DOHH2 (cell line): ENCODE data around the gene TAS2R5.
"Not testable (repeated sequence)": the region's sequence is repeated elsewhere in the genome, so short reads cannot be mapped to it uniquely, and the experiment has no call there.

Experiments used
- H3F3A ChIP-seq: fragments of 200-600 bp; sonication (generic), shearing (Covaris generic); 2 replicates; pipeline ENCODE4 v1.6.0; 2016; ENCODE audit warnings: antibody characterized with exemption, mild to moderate bottlenecking; ENCODE audit not compliant: control insufficient read depth, insufficient read depth
- H3K27ac ChIP-seq: fragments of 200-600 bp; sonication (generic); 2 replicates; pipeline ENCODE4 v1.5.1; 2014; ENCODE audit warnings: low read depth, mild to moderate bottlenecking, low read length, moderate library complexity
- H3K27me3 ChIP-seq: fragments of 200-600 bp; sonication (generic); 2 replicates; pipeline ENCODE4 v1.6.1; 2014; ENCODE audit warnings: mild to moderate bottlenecking, low read length, mixed read lengths; ENCODE audit not compliant: control insufficient read depth
- H3K36me3 ChIP-seq: fragments of 200-600 bp; sonication (generic); 2 replicates; pipeline ENCODE4 v1.6.1; 2014; ENCODE audit warnings: mild to moderate bottlenecking, low read length, moderate library complexity, mixed read lengths; ENCODE audit not compliant: control insufficient read depth
- H3K4me1 ChIP-seq: fragments of 200-600 bp; sonication (generic); 2 replicates; pipeline ENCODE4 v1.6.1; 2014; ENCODE audit warnings: mild to moderate bottlenecking, low read length, mixed read lengths; ENCODE audit not compliant: control insufficient read depth
- H3K4me2 ChIP-seq: fragments of 200-600 bp; sonication (generic); 2 replicates; pipeline ENCODE4 v1.6.0; 2014; ENCODE audit warnings: mild to moderate bottlenecking, low read length, moderate library complexity
- H3K4me3 ChIP-seq: fragments of 200-600 bp; sonication (generic); 2 replicates; pipeline ENCODE4 v1.5.1; 2014; ENCODE audit warnings: mild to moderate bottlenecking, low read length, mixed read lengths
- H3K79me2 ChIP-seq: fragments of 200-600 bp; sonication (generic); 2 replicates; pipeline ENCODE4 v1.6.1; 2014; ENCODE audit warnings: mild to moderate bottlenecking, low read length, mixed read lengths; ENCODE audit not compliant: control insufficient read depth
- H3K9me2 ChIP-seq: fragments of 200-600 bp; sonication (generic); replicated peaks from 2 replicates; pipeline ENCODE4 v1.6.1; 2014; ENCODE audit warnings: mild to moderate bottlenecking, low read length, mixed read lengths; ENCODE audit not compliant: control insufficient read depth
- H3K9me3 ChIP-seq: fragments of 200-600 bp; sonication (generic); 2 replicates; pipeline ENCODE4 v1.6.1; 2014; ENCODE audit warnings: antibody characterized with exemption, low read length, mixed read lengths; ENCODE audit not compliant: control insufficient read depth, insufficient read depth
- H4K20me1 ChIP-seq: fragments of 200-600 bp; sonication (generic); 2 replicates; pipeline ENCODE4 v1.6.0; 2014; ENCODE audit warnings: low read depth, mild to moderate bottlenecking, antibody characterized with exemption, low read length, moderate library complexity; ENCODE audit not compliant: control insufficient read depth, insufficient read depth
- CTCF ChIP-seq: fragments of 200-600 bp; sonication (generic); IDR thresholded peaks from one replicate; pipeline ENCODE4 v1.5.1; 2014; ENCODE audit warnings: antibody characterized with exemption, mild to moderate bottlenecking, low read depth, low read length; ENCODE audit not compliant: poor library complexity, severe bottlenecking
- EZH2phosphoT487 ChIP-seq: fragments of 200-600 bp; sonication (generic); IDR thresholded peaks from 2 replicates; pipeline ENCODE4 v1.6.1; 2017; ENCODE audit warnings: borderline replicate concordance, mild to moderate bottlenecking, antibody characterized with exemption, low read length, moderate library complexity, mixed read lengths

TAS2R5 gene

GRCh38 chr7:141788296-141788695 lies 1.7 kb upstream of the TAS2R5 start:
- H3K27me3 ChIP-seq, result no peaks in the 10 kb centered on the region
- peaks cover 4% of the 10 kb centered on the region; the same call in 1 of the 2 replicates for H3K4me1 ChIP-seq
- H3K27ac ChIP-seq, result no peak overlapping the region
- no peaks in the 10 kb centered on the region for H3K9me3 ChIP-seq
- no peak overlapping the region for H3K4me2 ChIP-seq
- no peaks in the 10 kb centered on the region for H4K20me1 ChIP-seq
- no peaks in the 10 kb centered on the region for H3K9me2 ChIP-seq
- no peaks in the 10 kb centered on the region for H3K36me3 ChIP-seq
- TF ChIP-seq EZH2phosphoT487 (no peak), CTCF (no peak)
- H3K79me2 ChIP-seq, result no peaks in the 10 kb centered on the region
- H3K4me3 ChIP-seq, result no peak overlapping the region
- no peaks in the 10 kb centered on the region for H3F3A ChIP-seq

GRCh38 chr7:141792526-141792925 lies 2.5 kb downstream of the TAS2R5 start:
- Histone ChIP-seq H3K27ac (no peak overlapping the region), H3K4me3 (no peak overlapping the region), H3K27me3 (no peaks in the 10 kb centered on the region), H3K9me3 (no peaks in the 10 kb centered on the region), H4K20me1 (no peaks in the 10 kb centered on the region), H3F3A (no peaks in the 10 kb centered on the region), H3K9me2 (no peaks in the 10 kb centered on the region), H3K4me2 (no peak overlapping the region), H3K4me1 (peaks cover 4% of the 10 kb centered on the region; the same call in 1 of the 2 replicates), H3K79me2 (no peaks in the 10 kb centered on the region), H3K36me3 (no peaks in the 10 kb centered on the region)
- no peak for TF ChIP-seq EZH2phosphoT487
- TF ChIP-seq CTCF, result no peak

- Histone ChIP-seq H3K79me2 (no peaks in the 10 kb centered on the region), H3K9me2 (no peaks in the 10 kb centered on the region), H3K36me3 (no peaks in the 10 kb centered on the region), H3K27me3 (no peaks in the 10 kb centered on the region), H3K4me3 (no peak overlapping the region), H3K27ac (no peak overlapping the region), H3F3A (no peaks in the 10 kb centered on the region), H4K20me1 (no peaks in the 10 kb centered on the region), H3K9me3 (peaks cover 10% of the 10 kb centered on the region; the same call in 1 of the 2 replicates), H3K4me2 (no peak overlapping the region), H3K4me1 (no peaks in the 10 kb centered on the region)
- TF ChIP-seq CTCF (no peak), EZH2phosphoT487 (no peak)
These were observed 30.1 kb downstream of the TAS2R5 start for GRCh38 chr7:141820067-141820466.

GRCh38 chr7:141822432-141822831 lies 32.4 kb downstream of the TAS2R5 start:
- not testable (repeated sequence) for H3F3A ChIP-seq, H3K9me3 ChIP-seq, H3K27ac ChIP-seq, H3K27me3 ChIP-seq, H3K79me2 ChIP-seq, H4K20me1 ChIP-seq, H3K9me2 ChIP-seq, H3K36me3 ChIP-seq, H3K4me3 ChIP-seq, H3K4me1 ChIP-seq, H3K4me2 ChIP-seq
